Natural killer cell (primary cell): ENCODE results near the gene MRM2. TPM values are rescaled to one million over a fixed set of nuclear protein-coding genes. Genes with fewer than 3 reads are reported as not detected.

ENCODE experiments used
- ATAC-seq, 3 donors: fragments of 150-1000 bp in 2 of 3; fragments of 200-7000 bp in 1 of 3; cut with Tn5 transposase; 1 replicate in 1 of 3; 2 replicates in 2 of 3; pipeline ENCODE4 v1.10.0; 2021; ENCODE audit warnings: mild to moderate bottlenecking in 2 of 3, moderate library complexity in 2 of 3
- DNase-seq, 2 donors: peaks; one replicate each; pipeline versions ENCODE4 v3.0.0 to v3.0.0-alpha.2; 2013 to 2021; ENCODE audit warnings: mixed read lengths in 1 of 2
- H3K27ac ChIP-seq: one replicate; pipeline ENCODE4 v1.5.1; 2013; ENCODE audit warnings: mild to moderate bottlenecking, low read length
- H3K27me3 ChIP-seq: one replicate; pipeline ENCODE4 v1.6.1; 2013; ENCODE audit warnings: low read length; ENCODE audit not compliant: control insufficient read depth, insufficient read depth
- H3K36me3 ChIP-seq: one replicate; pipeline ENCODE4 v1.6.1; 2013; ENCODE audit warnings: low read length; ENCODE audit not compliant: control insufficient read depth, insufficient read depth
- H3K4me1 ChIP-seq: one replicate; pipeline ENCODE4 v1.6.1; 2013; ENCODE audit warnings: low read length; ENCODE audit not compliant: control insufficient read depth, insufficient read depth
- H3K4me3 ChIP-seq: one replicate; pipeline ENCODE4 v1.5.1; 2013; ENCODE audit warnings: low read length
- H3K9me3 ChIP-seq: one replicate; pipeline ENCODE4 v1.6.1; 2013; ENCODE audit warnings: low read length; ENCODE audit not compliant: control insufficient read depth, insufficient read depth
- H3K27ac Mint-ChIP-seq, 2 donors: one replicate each; pipeline ENCODE4 v1.8.0; 2022; ENCODE audit warnings: mild to moderate bottlenecking in 2 of 2, mixed read lengths in 2 of 2, moderate library complexity in 1 of 2
- H3K27me3 Mint-ChIP-seq, 2 donors: one replicate each; pipeline ENCODE4 v1.8.0; 2022; ENCODE audit warnings: low read depth in 2 of 2, mixed read lengths in 2 of 2
- H3K36me3 Mint-ChIP-seq: one replicate; pipeline ENCODE4 v1.8.0; 2022; ENCODE audit warnings: mixed read lengths
- H3K4me1 Mint-ChIP-seq, 2 donors: one replicate each; pipeline ENCODE4 v1.8.0; 2022; ENCODE audit warnings: mixed read lengths in 2 of 2
- H3K4me3 Mint-ChIP-seq: one replicate; pipeline ENCODE4 v1.8.0; 2022; ENCODE audit warnings: mild to moderate bottlenecking, moderate library complexity, mixed read lengths
- H3K9me3 Mint-ChIP-seq, 2 donors: one replicate each; pipeline ENCODE4 v1.8.0; 2022; ENCODE audit warnings: mixed read lengths in 2 of 2
- WGBS: methylation state at CpG from one replicate; pipeline ENCODE4 v1.1.7; 2013; ENCODE audit warnings: missing lambda C conversion rate; ENCODE audit not compliant: insufficient coverage; 5-methylcytosine and 5-hydroxymethylcytosine counted together
- intact Hi-C: fragments of 100-400 bp; cut with micrococcal nuclease; formaldehyde crosslinking; loops from one replicate; pipeline ENCODE4 v1.14.2; 2022
- total RNA-seq, 4 donors: library from RNA; stranded (reverse); fragments of 120-200 nt in 1 of 4; gene quantifications; one replicate each; pipeline versions ENCODE4 v1.2.3 to v1.2.4, GENCODE V29; 2013 to 2022
- TF ChIP-seq, protein P1 (sequence below): fragments of 200-600 bp; IDR thresholded peaks from one replicate; pipeline ENCODE4 v1.8.0; 2022; ENCODE audit warnings: antibody characterized with exemption

MRM2 gene
- total RNA-seq, 3 donors from 2014 or later (not counting 1 experiment from before 2014, with no cell fraction given) = 7.9 to 12.0 (median 10.0) TPM

- Histone ChIP-seq H3K4me1 (no peaks in the 10 kb centered on the region), H3K27ac (peak overlapping the region; percentile 38), H3K27me3 (no peaks in the 10 kb centered on the region), H3K36me3 (no peaks in the 10 kb centered on the region), H3K9me3 (no peaks in the 10 kb centered on the region), H3K4me3 (no peak overlapping the region)
- no peaks in the 10 kb centered on the region for H3K9me3 Mint-ChIP-seq
- TF ChIP-seq, protein P1, sequence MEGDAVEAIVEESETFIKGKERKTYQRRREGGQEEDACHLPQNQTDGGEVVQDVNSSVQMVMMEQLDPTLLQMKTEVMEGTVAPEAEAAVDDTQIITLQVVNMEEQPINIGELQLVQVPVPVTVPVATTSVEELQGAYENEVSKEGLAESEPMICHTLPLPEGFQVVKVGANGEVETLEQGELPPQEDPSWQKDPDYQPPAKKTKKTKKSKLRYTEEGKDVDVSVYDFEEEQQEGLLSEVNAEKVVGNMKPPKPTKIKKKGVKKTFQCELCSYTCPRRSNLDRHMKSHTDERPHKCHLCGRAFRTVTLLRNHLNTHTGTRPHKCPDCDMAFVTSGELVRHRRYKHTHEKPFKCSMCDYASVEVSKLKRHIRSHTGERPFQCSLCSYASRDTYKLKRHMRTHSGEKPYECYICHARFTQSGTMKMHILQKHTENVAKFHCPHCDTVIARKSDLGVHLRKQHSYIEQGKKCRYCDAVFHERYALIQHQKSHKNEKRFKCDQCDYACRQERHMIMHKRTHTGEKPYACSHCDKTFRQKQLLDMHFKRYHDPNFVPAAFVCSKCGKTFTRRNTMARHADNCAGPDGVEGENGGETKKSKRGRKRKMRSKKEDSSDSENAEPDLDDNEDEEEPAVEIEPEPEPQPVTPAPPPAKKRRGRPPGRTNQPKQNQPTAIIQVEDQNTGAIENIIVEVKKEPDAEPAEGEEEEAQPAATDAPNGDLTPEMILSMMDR = no peak
- H3K27ac Mint-ChIP-seq = no peak overlapping the region
- WGBS = 94% methylated on average over 20 of the region's 20 CpGs
- H3K27me3 Mint-ChIP-seq = no peaks in the 10 kb centered on the region
- DNase-seq = no peak
- intact Hi-C loops = no loop called here
- no peak overlapping the region for H3K4me3 Mint-ChIP-seq
- no peaks in the 10 kb centered on the region for H3K36me3 Mint-ChIP-seq
- H3K4me1 Mint-ChIP-seq = peaks cover 4 to 5% of the 10 kb centered on the region in 2 donors
- ATAC-seq = no peak
Observed at GRCh38 chr7:2289111-2289586, 47.1 kb upstream of the MRM2 start.

- no peaks in the 10 kb centered on the region for H3K9me3 Mint-ChIP-seq
- Histone ChIP-seq H3K36me3 (no peaks in the 10 kb centered on the region), H3K27ac (peak overlapping the region; percentile 38), H3K4me1 (no peaks in the 10 kb centered on the region), H3K27me3 (no peaks in the 10 kb centered on the region), H3K4me3 (no peak overlapping the region), H3K9me3 (no peaks in the 10 kb centered on the region)
- DNase-seq (no peak), ATAC-seq (no peak)
- H3K36me3 Mint-ChIP-seq = no peaks in the 10 kb centered on the region
- WGBS = 81% methylated on average over 8 of the region's 8 CpGs
- intact Hi-C loops = no loop called here
- H3K27ac Mint-ChIP-seq = no peak overlapping the region
- H3K4me3 Mint-ChIP-seq = no peak overlapping the region
- TF ChIP-seq, protein P1 = no peak
- H3K4me1 Mint-ChIP-seq = peaks cover 4 to 5% of the 10 kb centered on the region in 2 donors
- H3K27me3 Mint-ChIP-seq = no peaks in the 10 kb centered on the region
Observed at GRCh38 chr7:2288503-2288902, 46.5 kb upstream of the MRM2 start.

GRCh38 chr7:2287745-2288144, 45.7 kb upstream of the MRM2 start:
- intact Hi-C loops = no loop called here
- 90% methylated on average over 7 of the region's 8 CpGs for WGBS
- ATAC-seq = no peak
- Mint-ChIP-seq H3K4me3 (no peak overlapping the region), H3K27me3 (no peaks in the 10 kb centered on the region), H3K36me3 (no peaks in the 10 kb centered on the region), H3K27ac (no peak overlapping the region), H3K4me1 (peaks cover 4 to 5% of the 10 kb centered on the region in 2 donors), H3K9me3 (no peaks in the 10 kb centered on the region)
- DNase-seq = no peak
- Histone ChIP-seq H3K4me3 (no peak overlapping the region), H3K27ac (peak overlapping the region; percentile 27), H3K9me3 (no peaks in the 10 kb centered on the region), H3K36me3 (no peaks in the 10 kb centered on the region), H3K4me1 (no peaks in the 10 kb centered on the region), H3K27me3 (no peaks in the 10 kb centered on the region)
- TF ChIP-seq, protein P1 = no peak

GRCh38 chr7:2283074-2283473, 41.1 kb upstream of the MRM2 start:
- no peaks in the 10 kb centered on the region for H3K4me1 ChIP-seq
- no peaks in the 10 kb centered on the region for H3K27me3 Mint-ChIP-seq
- no peak overlapping the region for H3K27ac Mint-ChIP-seq
- no peak overlapping the region for H3K27ac ChIP-seq
- no peaks in the 10 kb centered on the region for H3K36me3 Mint-ChIP-seq
- no peak overlapping the region for H3K4me3 Mint-ChIP-seq
- intact Hi-C loops = no loop called here
- ATAC-seq = no peak
- H3K9me3 Mint-ChIP-seq = no peaks in the 10 kb centered on the region
- no peak overlapping the region for H3K4me3 ChIP-seq
- H3K9me3 ChIP-seq = no peaks in the 10 kb centered on the region
- no peak for DNase-seq
- H3K4me1 Mint-ChIP-seq = peaks cover 0 to 7% of the 10 kb centered on the region in 2 donors
- WGBS = 96% methylated on average over 20 of the region's 20 CpGs
- no peaks in the 10 kb centered on the region for H3K36me3 ChIP-seq
- TF ChIP-seq, protein P1 = no peak
- no peaks in the 10 kb centered on the region for H3K27me3 ChIP-seq
